ENCODE data around the gene BBS2.
A peak's percentile ranks its signal among the peaks of the same experiment; 100 is the strongest.

Gene BBS2, protein sequence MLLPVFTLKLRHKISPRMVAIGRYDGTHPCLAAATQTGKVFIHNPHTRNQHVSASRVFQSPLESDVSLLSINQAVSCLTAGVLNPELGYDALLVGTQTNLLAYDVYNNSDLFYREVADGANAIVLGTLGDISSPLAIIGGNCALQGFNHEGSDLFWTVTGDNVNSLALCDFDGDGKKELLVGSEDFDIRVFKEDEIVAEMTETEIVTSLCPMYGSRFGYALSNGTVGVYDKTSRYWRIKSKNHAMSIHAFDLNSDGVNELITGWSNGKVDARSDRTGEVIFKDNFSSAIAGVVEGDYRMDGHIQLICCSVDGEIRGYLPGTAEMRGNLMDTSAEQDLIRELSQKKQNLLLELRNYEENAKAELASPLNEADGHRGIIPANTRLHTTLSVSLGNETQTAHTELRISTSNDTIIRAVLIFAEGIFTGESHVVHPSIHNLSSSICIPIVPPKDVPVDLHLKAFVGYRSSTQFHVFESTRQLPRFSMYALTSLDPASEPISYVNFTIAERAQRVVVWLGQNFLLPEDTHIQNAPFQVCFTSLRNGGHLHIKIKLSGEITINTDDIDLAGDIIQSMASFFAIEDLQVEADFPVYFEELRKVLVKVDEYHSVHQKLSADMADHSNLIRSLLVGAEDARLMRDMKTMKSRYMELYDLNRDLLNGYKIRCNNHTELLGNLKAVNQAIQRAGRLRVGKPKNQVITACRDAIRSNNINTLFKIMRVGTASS

GRCh38 chr16:56519459-56520250 lies at the start of gene BBS2:
Gene BBS2 (minus strand): TSS chr16:56520024. CDS start chr16:56519862, 162 bp downstream.
- peak within 1 kb of the TSS; percentile 83 for H3K4me3 ChIP-seq (ENCODE audit: low read depth, low read length)
- TF ChIP-seq, protein P1, sequence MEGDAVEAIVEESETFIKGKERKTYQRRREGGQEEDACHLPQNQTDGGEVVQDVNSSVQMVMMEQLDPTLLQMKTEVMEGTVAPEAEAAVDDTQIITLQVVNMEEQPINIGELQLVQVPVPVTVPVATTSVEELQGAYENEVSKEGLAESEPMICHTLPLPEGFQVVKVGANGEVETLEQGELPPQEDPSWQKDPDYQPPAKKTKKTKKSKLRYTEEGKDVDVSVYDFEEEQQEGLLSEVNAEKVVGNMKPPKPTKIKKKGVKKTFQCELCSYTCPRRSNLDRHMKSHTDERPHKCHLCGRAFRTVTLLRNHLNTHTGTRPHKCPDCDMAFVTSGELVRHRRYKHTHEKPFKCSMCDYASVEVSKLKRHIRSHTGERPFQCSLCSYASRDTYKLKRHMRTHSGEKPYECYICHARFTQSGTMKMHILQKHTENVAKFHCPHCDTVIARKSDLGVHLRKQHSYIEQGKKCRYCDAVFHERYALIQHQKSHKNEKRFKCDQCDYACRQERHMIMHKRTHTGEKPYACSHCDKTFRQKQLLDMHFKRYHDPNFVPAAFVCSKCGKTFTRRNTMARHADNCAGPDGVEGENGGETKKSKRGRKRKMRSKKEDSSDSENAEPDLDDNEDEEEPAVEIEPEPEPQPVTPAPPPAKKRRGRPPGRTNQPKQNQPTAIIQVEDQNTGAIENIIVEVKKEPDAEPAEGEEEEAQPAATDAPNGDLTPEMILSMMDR (IDR thresholded peaks at IDR 0.05; ENCODE audit: insufficient read depth, low read depth, low read length, missing control alignments): no peak
- DNase-seq (ENCODE audit: low read depth): peak; percentile 92

- no peak for DNase-seq (ENCODE audit: low read depth)
- TF ChIP-seq, protein P1 (IDR thresholded peaks at IDR 0.05; ENCODE audit: insufficient read depth, low read depth, low read length, missing control alignments): no peak
- no peak within 1 kb of the TSS for H3K4me3 ChIP-seq (ENCODE audit: low read depth, low read length)
Measured at GRCh38 chr16:56564793-56565477, 45.1 kb upstream of the BBS2 start, which contains the start of gene MT4. Gene MT4 (plus strand): TSS chr16:56565073. CDS start chr16:56565129, 56 bp downstream.

DNA sequence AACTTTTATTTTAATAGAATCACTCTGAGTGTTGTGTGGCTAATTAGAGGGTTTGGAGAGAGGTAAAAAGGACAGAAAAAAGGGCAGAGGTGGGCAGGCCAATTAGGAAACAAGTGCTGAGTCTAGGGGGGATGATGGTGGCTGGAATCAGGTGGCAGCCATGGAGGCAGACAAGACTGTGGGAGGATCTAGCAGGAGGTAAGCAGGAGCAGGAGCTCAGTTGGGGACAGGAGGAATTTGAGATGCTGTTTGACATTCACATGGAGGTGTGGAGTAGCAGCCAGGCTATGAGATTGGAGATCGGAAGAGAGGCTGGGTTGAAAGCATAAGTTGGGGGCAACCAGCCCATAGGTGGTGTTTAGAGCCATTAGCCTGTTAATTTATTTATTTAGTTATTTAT lies 41.3 kb upstream of the BBS2 start:
- TF ChIP-seq, protein P1 (IDR thresholded peaks at IDR 0.05; ENCODE audit: insufficient read depth, low read depth, low read length, missing control alignments): no peak
- DNase-seq (ENCODE audit: low read depth): no peak
- no peak overlapping the region for H3K4me3 ChIP-seq (ENCODE audit: low read depth, low read length)

DNA sequence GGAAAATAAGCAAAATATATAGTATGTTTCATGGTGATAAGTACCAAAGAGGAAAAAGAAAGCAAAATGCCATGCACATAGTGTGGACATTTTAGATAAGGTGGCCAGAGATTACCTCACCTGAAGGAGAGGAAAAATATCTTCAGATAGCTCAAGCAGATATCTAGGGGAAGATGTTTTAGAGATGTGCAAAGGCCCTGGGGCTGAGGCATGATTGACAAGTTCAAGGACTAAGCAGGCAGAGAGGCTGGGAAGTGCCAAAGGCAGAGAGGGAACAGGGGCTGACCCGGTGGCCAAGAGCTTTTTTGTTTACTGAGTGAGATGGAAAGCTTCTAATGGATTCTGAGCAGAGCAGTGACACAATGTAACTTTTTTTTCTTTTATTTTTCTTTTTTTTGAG lies 40.6 kb upstream of the BBS2 start:
- no peak for DNase-seq (ENCODE audit: low read depth)
- no peak overlapping the region for H3K4me3 ChIP-seq (ENCODE audit: low read depth, low read length)
- TF ChIP-seq, protein P1 (IDR thresholded peaks at IDR 0.05; ENCODE audit: insufficient read depth, low read depth, low read length, missing control alignments): no peak

- no peak overlapping the region for H3K4me3 ChIP-seq (ENCODE audit: low read depth, low read length)
Measured at GRCh38 chr16:56559109-56559508, 39.3 kb upstream of the BBS2 start.

More at GRCh38 chr16:56559109-56559508, 39.3 kb upstream of the BBS2 start:
- TF ChIP-seq, protein P1 (IDR thresholded peaks at IDR 0.05; ENCODE audit: insufficient read depth, low read depth, low read length, missing control alignments): no peak
- DNase-seq (ENCODE audit: low read depth): no peak
